NCI-H82 treated with DMSO at 0.1 percent for 48 hours (cell line): ENCODE measurements around the gene LRRC75A.
"Not testable (repeated sequence)": the region's sequence is repeated elsewhere in the genome, so short reads cannot be mapped to it uniquely, and the experiment has no call there.

Experiments
- DNase-seq: peaks from one replicate; lab custom pipeline; 2025; ENCODE audit not compliant: unreplicated experiment; lab: John Stamatoyannopoulos, UW

LRRC75A gene

DNA sequence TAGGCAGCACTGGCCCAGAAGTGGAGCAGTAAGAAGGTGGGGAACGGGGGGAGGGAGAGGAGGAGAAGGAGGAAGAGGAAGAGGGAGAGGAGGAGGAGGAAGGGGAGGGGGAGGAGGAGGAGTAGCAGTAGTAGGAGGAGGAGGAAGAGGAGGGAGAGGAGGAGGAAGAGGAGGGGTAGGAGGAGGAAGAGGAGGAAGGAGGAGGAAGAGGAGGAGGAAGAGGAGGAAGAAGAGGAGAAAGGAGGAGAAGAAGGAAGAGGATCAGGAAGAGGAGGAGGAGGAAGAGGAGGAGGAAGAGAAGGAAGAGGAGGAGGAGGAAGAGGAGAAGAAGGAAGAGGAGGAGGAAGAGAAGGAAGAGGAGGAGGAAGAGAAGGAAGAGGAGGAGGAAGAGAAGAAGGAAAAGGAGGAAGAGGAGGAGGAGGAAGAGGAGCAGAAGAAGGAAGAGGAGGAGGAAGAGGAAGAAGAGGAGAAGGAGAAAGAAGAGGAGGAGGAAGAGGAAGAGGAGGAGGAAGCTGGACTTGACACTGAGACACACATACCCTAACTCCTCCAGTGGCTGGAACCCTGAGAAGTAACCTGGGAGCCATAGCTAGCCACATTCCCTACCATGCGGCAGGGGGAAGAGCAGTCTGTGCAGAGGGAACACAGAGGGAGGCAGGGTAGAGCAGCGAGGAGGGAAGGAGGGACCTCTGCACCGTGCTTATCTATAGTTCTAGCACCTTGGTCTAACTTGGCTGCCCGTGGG is 35.8 kb downstream of the LRRC75A start:
- DNase-seq = no peak

DNA sequence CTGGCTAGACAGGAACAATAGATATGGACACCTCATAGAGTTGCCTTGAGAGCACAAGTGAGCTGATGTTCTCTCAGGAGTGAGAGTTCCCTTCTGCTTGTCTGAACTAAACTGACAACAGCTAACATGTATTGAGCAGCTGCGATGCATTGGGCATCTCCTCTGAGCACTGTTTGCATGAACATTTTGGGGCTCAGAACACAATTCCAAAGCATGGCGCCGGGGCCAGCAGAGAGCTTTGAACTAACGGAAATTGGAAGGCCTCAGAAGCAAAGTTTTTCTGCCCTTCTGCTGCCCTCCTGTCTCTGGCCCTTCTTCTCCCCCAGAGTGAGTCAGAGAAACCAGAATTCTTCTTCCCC is 38.5 kb downstream of the LRRC75A start:
- no peak for DNase-seq

DNA sequence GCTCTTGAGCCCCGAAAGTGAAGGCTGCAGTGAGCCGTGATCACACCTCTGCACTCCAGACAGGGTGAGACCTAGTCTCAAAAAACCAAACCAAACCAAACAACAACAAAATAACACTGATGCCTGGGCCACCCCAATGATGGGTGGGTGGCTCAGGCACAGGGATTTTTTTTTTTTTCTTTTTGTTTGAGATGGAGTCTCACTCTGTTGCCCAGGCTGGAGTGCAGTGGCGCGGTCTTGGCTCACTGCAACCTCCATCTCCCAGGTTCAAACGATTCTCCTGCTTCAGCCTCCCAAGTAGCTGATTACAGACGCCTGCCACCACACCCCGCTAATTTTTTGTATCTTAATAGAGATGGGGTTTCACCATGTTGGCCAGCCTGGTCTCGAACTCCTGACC is 39.7 kb downstream of the LRRC75A start:
- not testable (repeated sequence) for DNase-seq

DNA sequence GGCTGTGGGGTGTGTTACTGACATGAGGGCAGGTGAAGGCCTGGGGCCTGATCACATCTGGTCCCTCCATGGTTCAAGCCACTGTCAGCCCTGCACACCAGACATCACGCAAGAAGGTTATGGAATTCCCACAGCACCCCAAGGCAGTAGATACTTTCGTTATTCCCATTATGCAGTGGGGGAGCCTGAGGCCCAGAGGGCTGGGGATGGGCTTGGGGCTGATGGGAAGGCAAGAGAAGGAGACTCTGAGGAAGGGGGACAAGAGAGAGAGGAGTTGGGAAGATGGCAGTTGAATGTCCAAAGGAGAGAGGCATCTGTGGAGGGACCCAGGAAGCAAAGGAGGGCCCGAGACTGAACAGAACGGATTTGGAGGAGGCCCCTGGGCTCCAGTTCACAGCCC is 42.0 kb downstream of the LRRC75A start:
- DNase-seq = no peak

DNA sequence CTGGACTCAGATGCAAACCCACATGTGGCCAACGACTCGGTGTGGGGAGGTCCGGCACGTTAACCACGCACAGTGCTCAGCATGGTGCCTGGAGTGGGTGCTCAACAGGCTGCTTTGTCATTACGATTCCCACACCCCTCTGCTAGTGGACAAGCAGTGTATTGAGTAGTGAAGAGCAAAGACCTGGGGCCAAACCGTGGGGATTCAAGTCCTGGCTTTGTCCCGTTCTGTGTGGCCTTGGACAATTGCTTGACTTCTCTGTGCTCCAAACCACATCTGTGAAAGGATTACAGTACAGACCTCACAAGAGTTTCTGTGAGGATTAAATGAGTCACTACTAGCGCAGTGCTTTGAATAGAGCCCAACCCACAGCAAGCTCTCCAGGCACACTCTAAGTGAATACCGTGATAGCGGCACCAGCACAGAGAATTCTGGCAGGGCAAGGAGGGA is 42.8 kb downstream of the LRRC75A start:
- no peak for DNase-seq

DNA sequence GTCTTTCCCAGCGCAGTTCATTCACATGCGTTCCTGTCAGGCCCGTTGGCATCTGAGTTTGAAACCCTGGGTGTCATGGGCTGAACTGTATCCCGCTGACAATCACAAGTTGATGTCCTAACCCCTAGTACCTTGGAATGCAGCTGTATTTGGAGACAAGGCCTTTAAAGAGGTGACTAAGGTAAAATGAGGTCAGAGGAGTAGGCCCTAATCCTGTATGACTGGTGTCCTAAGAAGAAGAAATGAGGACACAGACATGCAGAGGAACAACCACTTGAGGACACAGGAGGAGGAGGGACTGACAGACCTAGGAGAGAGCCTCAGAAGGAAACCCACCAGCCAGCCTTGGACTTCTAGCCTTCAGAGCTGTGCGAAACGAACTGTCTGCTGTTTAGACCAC is 43.5 kb downstream of the LRRC75A start:
- DNase-seq = no peak

DNA sequence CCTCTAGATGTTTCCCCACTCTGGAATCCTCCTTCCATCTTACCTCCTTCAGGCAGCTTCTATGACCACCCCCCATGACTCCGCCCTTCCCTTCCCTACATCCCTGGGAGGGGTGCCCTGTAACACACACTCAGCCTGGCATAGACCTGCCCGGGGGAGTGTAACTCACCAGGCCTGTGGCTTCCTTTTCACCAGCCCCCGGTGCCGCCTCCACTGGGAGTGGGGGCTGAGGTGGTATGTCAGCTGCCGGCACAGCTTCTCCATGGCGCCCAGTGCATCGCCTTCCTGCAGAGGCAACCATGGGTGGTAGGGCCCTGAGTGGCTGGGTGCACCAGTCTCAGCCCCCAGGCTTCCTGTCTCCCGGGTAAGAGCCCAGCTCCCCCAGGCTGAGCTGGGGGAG is 44.3 kb downstream of the LRRC75A start:
- DNase-seq = no peak

DNA sequence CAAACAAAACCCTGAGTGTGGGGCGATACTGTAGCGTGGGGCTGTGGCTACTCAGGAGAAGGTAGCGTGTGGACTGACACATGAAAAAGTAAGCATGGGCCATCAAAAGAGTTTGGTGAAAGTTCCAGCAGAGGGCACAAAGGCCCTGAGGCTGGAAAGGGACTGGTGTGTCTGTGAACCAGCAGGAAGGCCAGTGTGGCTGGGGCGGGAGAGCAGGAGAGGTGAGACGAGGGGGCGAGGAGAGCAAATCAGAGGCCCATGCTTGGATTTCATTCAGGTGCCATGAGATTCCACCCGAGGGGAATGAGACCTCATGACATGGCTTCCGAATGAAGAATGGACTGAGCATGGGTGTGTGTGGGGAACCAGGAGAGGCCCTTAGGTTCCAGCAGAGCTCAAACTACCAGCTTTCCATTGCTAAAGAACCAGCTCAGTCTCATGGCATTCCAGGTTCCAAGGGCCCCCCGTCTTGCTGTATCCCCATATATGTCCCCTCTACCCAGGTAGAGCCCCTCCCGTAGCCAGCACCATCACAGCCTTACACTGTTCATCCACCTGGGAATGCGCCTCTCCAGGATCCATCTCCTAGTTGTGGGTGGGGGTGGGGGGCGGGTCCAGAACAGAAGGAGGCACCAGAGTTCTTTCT is 45.5 kb downstream of the LRRC75A start:
- DNase-seq = no peak

DNA sequence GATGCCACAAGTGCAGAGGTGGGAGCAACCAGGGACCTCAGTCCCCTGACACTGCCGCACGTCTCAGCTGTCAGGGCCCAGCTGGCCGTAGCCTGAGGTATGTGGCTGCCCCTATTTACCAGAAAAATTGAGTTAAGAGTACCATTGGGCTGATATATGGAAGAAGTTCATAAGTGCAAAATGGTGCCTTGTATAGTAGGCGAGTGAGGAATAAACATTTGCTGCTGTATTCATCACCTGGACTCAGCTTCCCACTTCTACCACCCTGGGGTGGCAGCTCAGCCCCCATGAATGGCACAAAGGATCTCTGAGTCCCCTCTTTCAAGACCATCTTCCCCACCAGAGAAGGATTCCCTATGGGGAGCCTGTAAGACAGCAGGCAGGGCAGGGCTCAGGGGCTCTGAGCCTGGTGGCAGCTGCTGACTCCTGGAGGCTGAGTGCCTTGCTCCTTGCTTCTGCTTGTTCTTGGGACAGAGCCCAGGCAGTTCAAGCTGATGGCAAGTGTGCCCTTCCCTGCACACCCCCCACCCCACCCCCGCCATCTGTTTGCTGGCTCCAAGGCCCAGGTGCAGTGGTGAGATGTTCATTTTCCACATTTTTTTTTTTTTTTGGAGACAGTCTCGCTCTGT is 47.6 kb downstream of the LRRC75A start:
- no peak for DNase-seq

DNA sequence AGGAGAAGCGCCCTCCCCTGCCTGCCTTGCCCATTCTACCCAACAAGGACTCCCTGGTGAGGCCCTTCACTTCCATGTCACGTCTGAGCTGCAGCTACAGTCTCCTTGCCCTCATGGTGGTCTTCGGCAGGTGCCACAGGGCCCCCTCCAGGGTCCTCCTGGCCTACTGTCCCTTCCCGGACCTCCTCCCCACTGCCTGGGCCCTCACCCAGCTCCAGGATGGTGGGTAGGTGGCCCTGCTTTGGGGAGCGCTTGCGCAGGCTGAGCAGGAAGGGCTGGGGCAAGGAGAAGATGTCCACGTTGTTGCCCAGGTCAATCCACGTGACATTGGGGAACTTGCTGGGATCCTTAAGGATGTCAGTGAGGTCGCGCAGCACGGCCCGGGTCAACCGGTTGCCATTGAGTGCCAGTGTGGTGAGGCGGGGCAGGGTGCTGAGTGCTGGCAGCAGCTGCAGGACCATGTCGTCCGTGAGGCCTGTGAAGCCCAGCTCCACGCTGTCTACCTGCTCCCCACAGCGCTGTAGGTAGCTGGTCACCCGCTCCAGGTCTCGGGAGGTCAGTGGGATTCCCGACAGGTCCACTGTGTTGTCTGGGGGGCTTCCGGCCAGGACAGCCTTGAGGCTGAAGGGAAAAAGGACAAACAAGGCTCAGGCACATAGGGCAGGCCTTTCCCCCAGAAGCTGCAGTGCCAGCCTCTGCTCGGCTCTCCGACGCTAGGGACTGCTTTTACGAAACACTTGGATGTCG is 48.3 kb downstream of the LRRC75A start:
- DNase-seq = no peak

DNA sequence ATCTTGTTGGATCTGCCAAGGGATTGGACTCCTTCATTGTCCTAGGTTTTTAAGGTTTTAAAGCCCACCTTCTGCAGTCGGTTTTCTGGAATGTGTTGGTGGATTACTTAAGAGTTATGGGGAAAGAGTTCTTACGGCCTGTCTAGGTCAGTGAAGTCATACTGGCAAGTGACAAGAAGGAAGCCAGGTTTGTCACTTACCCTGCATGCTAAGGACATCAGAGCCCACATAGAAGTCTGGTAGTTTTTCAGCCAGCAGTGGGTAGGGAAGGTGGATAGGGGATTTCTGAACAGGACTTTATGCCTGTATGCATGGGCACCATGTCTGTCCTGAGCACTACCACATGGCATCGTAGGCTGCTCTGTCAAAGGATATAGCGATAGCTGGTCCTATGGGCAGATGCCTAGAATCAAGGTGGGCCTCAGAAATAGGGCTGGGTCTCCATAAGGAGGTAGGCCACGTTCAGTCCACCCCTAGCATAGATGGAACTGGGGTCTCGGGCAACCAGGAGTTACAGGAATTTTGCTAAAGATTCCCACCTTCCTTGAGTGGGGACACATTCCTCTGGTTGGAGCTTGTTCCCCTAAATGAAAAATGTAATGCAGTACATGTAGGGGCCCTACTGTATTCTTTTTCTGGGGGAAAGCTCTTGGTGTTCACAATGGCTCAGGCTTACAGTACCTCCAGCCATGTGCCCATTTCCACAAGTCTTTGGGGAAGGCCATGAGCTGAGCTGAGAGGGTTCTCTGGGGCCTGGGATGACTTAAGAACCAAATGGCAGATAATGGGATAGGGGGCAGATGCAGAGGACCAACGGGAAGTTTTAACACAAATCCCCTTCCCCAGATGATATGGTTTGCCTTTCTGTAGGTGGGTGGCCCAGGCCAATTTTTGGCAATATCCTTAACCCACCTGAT is 49.1 kb downstream of the LRRC75A start:
- peak; percentile 21 for DNase-seq

DNA sequence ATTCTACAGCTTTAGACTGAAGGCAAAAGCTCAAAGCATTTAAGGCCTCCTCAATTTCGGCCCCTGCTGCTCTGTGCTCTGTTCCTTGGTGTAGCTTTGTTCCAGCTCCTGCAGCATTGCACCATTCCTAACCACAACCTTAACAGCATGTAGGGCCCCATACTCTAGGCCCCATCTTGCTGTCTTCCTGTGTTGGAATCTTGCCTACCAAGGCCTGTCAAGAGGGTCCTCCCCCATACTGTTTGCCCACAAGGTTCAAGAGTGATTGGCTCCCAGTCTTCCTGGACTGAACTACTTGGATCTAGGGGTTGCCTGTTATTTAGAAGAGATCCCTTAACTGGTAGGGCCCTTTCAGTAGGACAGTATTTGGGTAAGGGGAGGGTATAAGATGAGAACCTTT is 49.9 kb downstream of the LRRC75A start:
- DNase-seq = no peak

DNA sequence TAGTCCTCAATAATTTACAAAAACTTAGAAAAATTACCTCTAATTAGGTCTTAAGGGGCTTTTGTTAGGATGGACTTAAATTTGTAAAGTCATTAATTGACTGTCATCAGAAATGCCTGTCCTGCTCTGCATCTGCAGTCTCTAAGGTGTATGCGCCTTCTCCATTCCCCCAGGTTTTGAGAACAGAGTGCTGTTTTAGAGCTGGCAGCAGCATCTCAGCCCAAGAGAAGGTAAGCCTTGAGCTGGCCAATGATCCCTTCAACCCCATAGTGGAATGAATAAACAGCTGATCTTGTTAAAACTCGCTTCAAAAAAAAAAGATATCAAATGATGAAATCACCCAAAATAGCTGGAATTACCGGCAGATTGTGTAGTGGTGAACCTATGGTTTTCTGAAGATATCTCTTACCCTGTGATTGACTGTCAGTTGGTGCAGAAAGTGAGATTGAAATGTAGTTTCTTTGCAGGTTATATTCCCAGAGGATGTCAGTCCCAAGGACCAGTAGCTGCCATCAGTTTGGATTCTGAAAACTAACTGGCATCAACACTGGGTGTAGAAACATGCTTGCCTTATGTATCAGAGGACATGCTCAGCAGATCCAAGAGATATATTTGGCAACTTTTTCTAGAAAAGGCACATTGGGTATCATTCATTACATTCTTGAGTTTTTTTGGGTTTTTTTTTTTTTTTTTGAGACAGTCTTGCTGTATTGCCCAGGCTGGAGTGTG is 50.9 kb downstream of the LRRC75A start:
- DNase-seq = no peak

DNA sequence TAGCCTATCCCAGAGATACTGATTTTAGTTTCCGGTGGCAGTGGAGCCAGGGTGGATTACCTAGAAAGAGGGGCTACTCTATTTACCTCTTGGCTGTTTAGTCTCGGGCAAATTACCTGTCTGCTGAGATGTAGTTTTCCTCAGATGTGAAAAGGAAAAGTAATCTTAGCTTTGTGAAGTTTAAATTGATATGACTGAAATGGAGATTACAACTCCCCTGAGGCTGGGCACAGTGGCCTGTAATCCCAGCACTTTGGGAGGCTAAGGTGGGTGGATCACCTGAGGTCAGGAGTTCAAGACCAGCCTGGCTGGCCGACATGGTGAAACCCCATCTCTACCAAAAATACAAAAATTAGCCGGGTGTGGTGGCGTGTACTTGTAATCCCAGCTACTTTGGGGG is 51.6 kb downstream of the LRRC75A start:
- not testable (repeated sequence) for DNase-seq

DNA sequence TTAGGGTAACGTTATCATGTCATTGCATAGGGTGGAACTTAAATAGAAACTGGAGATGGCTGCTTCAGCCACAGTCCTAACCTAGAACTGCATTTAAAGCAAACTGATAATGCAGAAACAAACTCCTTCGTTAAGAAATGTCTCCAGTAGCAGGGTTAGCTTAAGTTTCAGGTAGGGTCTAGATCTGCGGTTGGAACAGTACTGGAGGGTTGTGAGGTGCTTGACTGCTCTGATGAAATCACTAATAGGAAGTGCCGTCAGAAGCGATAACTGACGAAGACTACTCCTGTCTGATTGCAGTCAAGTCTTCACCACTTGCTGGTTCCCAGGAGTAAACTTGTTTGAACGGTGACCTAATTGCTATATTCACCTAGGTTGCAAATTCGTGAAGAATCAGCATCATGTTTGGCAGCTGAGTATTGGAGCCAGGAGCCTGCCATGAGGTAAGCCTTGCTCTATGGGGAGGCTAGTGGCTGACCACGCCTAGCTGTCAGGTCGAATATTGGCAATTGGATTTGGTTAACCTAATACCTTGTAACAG is 52.1 kb downstream of the LRRC75A start:
- DNase-seq = no peak

DNA sequence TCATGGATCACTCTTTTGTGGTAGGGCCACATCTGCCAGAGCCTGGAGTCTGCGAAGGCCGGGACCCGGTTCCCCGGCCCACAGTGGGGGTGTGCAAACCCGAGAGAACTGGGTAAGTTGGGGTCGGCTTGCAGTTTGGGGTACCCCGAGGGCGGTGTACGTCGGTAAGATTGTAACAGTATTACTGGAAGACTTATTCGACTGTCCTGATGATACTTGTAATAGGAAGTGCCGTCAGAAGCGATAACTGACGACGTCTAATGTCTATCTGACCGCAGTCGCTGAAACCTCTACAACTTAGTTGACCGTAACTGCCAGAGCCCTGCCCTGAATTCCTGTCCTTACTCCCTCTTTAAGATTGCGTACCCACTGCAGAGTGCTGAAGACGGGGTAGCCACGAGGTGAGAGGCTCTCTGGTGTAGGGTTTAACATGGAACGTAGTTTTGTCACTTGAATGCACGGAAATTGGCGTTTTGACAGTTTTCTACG is 52.6 kb downstream of the LRRC75A start:
- no peak for DNase-seq

DNA sequence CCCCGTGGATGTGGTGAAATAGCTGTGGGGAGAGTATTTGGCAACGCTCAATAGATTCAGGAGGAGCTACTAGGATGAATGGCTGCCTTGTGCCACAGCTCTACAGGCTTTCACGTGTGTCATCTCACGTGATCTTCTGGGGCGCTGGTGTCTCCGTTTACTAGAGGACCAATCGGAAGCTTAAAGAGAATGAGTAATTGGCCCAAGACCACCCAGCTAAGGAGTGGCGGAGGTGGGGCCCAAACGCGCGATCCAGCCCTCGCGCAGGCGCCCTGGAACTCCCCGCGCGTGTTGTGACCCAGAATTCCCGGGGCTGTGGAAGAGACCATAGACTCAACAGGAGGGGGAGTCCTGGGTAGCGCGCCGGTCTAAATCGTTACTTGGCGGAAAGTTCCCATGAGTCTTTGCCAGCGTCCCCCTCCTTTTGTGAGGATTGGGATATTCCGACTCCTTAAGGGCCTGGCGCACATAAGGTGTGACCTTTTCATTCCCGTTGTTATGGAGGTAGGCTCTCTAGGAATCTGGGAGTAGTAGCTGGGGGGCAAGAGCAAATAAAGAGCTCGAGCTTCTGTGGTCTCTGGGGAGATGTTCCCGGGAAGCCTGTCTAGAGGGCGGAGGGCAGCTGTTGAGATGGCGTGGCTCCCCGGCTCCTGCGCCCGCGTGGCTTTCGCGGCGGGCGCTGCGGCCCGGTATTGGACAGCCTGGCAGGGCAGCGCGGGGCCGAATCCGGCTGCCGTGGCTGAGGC is 53.3 kb downstream of the LRRC75A start:
- peak; percentile 100 for DNase-seq

DNA sequence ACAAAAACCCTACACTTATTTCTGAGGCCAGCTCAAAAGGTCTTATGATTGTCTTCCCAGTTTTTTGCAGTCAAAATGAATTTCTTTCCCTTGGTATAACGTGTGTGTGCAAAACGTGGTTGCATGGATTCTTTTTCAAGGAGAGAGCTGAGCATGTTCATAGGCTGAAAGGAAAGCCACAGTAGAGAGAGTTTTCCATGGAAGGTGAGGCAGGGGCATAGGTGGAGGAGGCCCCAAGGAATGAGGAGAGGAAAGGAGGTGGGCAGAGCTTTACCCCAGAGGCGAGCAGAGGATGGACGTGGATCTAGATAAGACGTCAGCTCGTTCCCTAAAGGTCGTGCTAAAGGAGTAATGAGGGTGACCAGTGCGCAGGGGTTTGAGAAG is 53.8 kb downstream of the LRRC75A start:
- DNase-seq = no peak

DNA sequence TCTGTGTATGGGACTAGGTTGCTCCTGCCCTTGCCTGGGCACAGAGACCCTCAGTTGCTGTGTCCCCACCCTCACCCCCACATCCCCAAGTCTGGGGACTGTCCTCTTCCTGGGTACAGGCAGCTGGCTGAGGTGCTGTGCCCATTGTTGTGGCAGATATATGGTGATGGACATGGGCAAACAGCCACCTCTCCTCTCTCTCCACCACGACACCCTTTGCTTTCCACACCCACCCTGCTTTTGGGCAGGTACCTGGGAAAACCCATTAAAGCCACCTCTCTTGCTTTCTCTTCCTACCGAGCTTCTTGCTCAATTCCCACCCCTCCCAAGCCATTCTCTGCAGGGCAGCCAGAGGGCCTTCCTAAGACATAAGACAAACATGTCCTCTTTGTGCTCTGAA is 54.9 kb downstream of the LRRC75A start:
- DNase-seq = no peak
